NCI-H2029 (cell line): ENCODE measurements around the gene SELENOF.

Experiments used
- DNase-seq: peaks from one replicate; lab custom pipeline; 2025; lab: John Stamatoyannopoulos, UW

Gene SELENOF

GRCh38 chr1:86913896-86914600 is at the start of gene SELENOF:
Gene SELENOF, minus strand, starts transcription at chr1:86914126. Its CDS starts 15 bp downstream, at chr1:86914111.
- peak; percentile 99 for DNase-seq

GRCh38 chr1:86960548-86960947 is 46.6 kb upstream of the SELENOF start:
- DNase-seq: no peak

GRCh38 chr1:86957221-86957620 is 43.3 kb upstream of the SELENOF start:
- no peak for DNase-seq

- no peak for DNase-seq
Measured at GRCh38 chr1:86956221-86956620, 42.3 kb upstream of the SELENOF start.

GRCh38 chr1:86955678-86956077 is 41.8 kb upstream of the SELENOF start:
- DNase-seq: no peak

- no peak for DNase-seq
Measured at GRCh38 chr1:86953167-86953566, 39.2 kb upstream of the SELENOF start.

GRCh38 chr1:86951430-86951829 is 37.5 kb upstream of the SELENOF start:
- DNase-seq: no peak

GRCh38 chr1:86950712-86951419 is 36.9 kb upstream of the SELENOF start:
- no peak for DNase-seq

- DNase-seq: no peak
Measured at GRCh38 chr1:86948212-86948611, 34.3 kb upstream of the SELENOF start.

- no peak for DNase-seq
Measured at GRCh38 chr1:86942743-86943142, 28.8 kb upstream of the SELENOF start.

GRCh38 chr1:86942042-86942441 is 28.1 kb upstream of the SELENOF start:
- DNase-seq: no peak

GRCh38 chr1:86940599-86940998 is 26.7 kb upstream of the SELENOF start:
- DNase-seq: no peak

- DNase-seq: no peak
Measured at GRCh38 chr1:86939406-86939805, 25.5 kb upstream of the SELENOF start.

- DNase-seq: no peak
Measured at GRCh38 chr1:86938855-86939254, 24.9 kb upstream of the SELENOF start.

GRCh38 chr1:86938450-86938849 is 24.5 kb upstream of the SELENOF start:
- DNase-seq: no peak

- no peak for DNase-seq
Measured at GRCh38 chr1:86933562-86934377, 19.8 kb upstream of the SELENOF start.

GRCh38 chr1:86933051-86933450 is 19.1 kb upstream of the SELENOF start:
- DNase-seq: no peak

GRCh38 chr1:86928819-86929218 is 14.9 kb upstream of the SELENOF start:
- no peak for DNase-seq

GRCh38 chr1:86926883-86927282 is 13.0 kb upstream of the SELENOF start:
- DNase-seq: no peak

GRCh38 chr1:86925742-86926141 is 11.8 kb upstream of the SELENOF start:
- DNase-seq: no peak

GRCh38 chr1:86924324-86924960 is 10.5 kb upstream of the SELENOF start:
- no peak for DNase-seq

- DNase-seq: no peak
Measured at GRCh38 chr1:86922445-86922844, 8.5 kb upstream of the SELENOF start.
